ENCODE data around the gene UNC13D. TPM values are rescaled to one million over a fixed set of nuclear protein-coding genes. Genes with fewer than 3 reads are reported as not detected.

Gene UNC13D
- total and polyA plus RNA-seq, 9 of the 15 experiments (the other 6 are each of a cell fraction or from before 2014, with no cell fraction given) = 0.86 to 244 (median 69.2) TPM

- Histone ChIP-seq H3K27ac (ENCODE audit: extremely low read depth, low read depth, low read length) (no peak overlapping the region), H4K20me1 (replicated peaks; ENCODE audit: control insufficient read depth, insufficient read depth, low read length) (no peaks in the 10 kb centered on the region), H3K36me3 (ENCODE audit: control insufficient read depth, insufficient read depth, low read length) (peaks cover 53% of the 10 kb centered on the region), H3K9ac (ENCODE audit: insufficient read depth in 1 of 2, low read depth in 2 of 2, low read length in 2 of 2) (0 out of 4 replicates have a peak overlapping the region, but pooled peaks of 1 of the 2 experiments have one; percentile 2), H3K4me2 (ENCODE audit: insufficient read depth, low read length) (no peak overlapping the region), H3K9me3 (replicated peaks; ENCODE audit: control insufficient read depth, insufficient read depth, low read depth, low read length) (no peaks in the 10 kb centered on the region), H3K4me3 (no peak overlapping the region), H3K27me3 (ENCODE audit: control insufficient read depth in 2 of 2, insufficient read depth in 2 of 2, low read length in 2 of 2) (no peaks in the 10 kb centered on the region), H3K9me1 (ENCODE audit: control insufficient read depth, insufficient read depth, low read length) (no peaks in the 10 kb centered on the region), H3K79me2 (ENCODE audit: control insufficient read depth, insufficient read depth, low read length) (peaks cover 32% of the 10 kb centered on the region), H2AFZ (ENCODE audit: low read depth, low read length) (no peak overlapping the region), H3K4me1 (replicated peaks in 1 of 2; ENCODE audit: control insufficient read depth in 2 of 2, insufficient read depth in 2 of 2, low read length in 2 of 2) (peaks cover 26 to 55% of the 10 kb centered on the region in 2 experiments)
- TF ChIP-seq HIVEP1 (CRISPR knock-in tag; IDR thresholded peaks at IDR 0.05) = no peak
- no peak for TF ChIP-seq ZNF212 (CRISPR knock-in tag; IDR thresholded peaks at IDR 0.05)
- TF ChIP-seq ARID3A (IDR thresholded peaks at IDR 0.05; ENCODE audit: borderline replicate concordance, low read depth, low read length) = no peak
- no peak for TF ChIP-seq ZNF263 (CRISPR knock-in tag; IDR thresholded peaks at IDR 0.05; ENCODE audit: borderline replicate concordance)
- no peak for TF ChIP-seq CEBPB (tag; IDR thresholded peaks at IDR 0.05)
- TF ChIP-seq RB1 (IDR thresholded peaks at IDR 0.05; ENCODE audit: low read depth) = no peak
- TF ChIP-seq ZNF695 (CRISPR knock-in tag; IDR thresholded peaks at IDR 0.05) = no peak
- no peak for TF ChIP-seq POU5F1 (IDR thresholded peaks at IDR 0.05; ENCODE audit: borderline replicate concordance, low read depth, low read length, partially characterized antibody)
- TF ChIP-seq NFATC3 (IDR thresholded peaks at IDR 0.05) = no peak
- TF ChIP-seq, protein P1, sequence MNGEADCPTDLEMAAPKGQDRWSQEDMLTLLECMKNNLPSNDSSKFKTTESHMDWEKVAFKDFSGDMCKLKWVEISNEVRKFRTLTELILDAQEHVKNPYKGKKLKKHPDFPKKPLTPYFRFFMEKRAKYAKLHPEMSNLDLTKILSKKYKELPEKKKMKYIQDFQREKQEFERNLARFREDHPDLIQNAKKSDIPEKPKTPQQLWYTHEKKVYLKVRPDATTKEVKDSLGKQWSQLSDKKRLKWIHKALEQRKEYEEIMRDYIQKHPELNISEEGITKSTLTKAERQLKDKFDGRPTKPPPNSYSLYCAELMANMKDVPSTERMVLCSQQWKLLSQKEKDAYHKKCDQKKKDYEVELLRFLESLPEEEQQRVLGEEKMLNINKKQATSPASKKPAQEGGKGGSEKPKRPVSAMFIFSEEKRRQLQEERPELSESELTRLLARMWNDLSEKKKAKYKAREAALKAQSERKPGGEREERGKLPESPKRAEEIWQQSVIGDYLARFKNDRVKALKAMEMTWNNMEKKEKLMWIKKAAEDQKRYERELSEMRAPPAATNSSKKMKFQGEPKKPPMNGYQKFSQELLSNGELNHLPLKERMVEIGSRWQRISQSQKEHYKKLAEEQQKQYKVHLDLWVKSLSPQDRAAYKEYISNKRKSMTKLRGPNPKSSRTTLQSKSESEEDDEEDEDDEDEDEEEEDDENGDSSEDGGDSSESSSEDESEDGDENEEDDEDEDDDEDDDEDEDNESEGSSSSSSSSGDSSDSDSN (IDR thresholded peaks at IDR 0.05; ENCODE audit: borderline replicate concordance in 1 of 2, low read depth in 2 of 2, low read length in 2 of 2) = no peak
- no peak for TF ChIP-seq ZNF165 (CRISPR knock-in tag; IDR thresholded peaks at IDR 0.05; ENCODE audit: borderline replicate concordance)
- TF ChIP-seq SNIP1 (IDR thresholded peaks at IDR 0.05; ENCODE audit: low read depth) = no peak
- TF ChIP-seq, protein P2, sequence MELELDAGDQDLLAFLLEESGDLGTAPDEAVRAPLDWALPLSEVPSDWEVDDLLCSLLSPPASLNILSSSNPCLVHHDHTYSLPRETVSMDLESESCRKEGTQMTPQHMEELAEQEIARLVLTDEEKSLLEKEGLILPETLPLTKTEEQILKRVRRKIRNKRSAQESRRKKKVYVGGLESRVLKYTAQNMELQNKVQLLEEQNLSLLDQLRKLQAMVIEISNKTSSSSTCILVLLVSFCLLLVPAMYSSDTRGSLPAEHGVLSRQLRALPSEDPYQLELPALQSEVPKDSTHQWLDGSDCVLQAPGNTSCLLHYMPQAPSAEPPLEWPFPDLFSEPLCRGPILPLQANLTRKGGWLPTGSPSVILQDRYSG (tag; conservative IDR thresholded peaks at IDR 0.05; ENCODE audit: low read depth) = no peak
- FAIRE-seq = no peak
- CTCF ChIA-PET (ENCODE audit: low intra/inter-chr PET ratio) = no interaction called here
- intact Hi-C loops (cut with micrococcal nuclease) = no loop called here
- POLR2A ChIA-PET = interaction anchor here (1.0 to 8.5 kb wide), 4 partner anchors 8 to 90 kb away, joined by 3 to 145 read pairs (median 57); a partner anchor contains a TSS
- no peak for ATAC-seq
- in situ Hi-C loops (cut with MboI) = no loop called here
- no peak for DNase-seq (ENCODE audit: extremely low read depth in 1 of 4, low spot score in 3 of 4)
- BruUV-seq (replicated peaks) = no TSS peak
- WGBS (ENCODE audit: insufficient coverage, low coverage, missing lambda C conversion rate) = 91% methylated on average over 12 of the region's 12 CpGs
Measured at GRCh38 chr17:75850928-75851692, 6.9 kb upstream of the UNC13D start.
